Activated CD4-positive, alpha-beta memory T cell treated with anti-CD3 and anti-CD28 coated beads, Interleukin-2, amount 10 ng/mL, durations not matched to agents 7 days and 5 days (primary cell): ENCODE results near the gene GPRIN2. TPM values are rescaled to one million over a fixed set of nuclear protein-coding genes. Genes with fewer than 3 reads are reported as not detected.
"Not testable (repeated sequence)": the region's sequence is repeated elsewhere in the genome, so short reads cannot be mapped to it uniquely, and the experiment has no call there.

Experiments
- CTCF ChIA-PET: fragments of 350-600 bp; sonication (Branson Sonifier 250); formaldehyde crosslinking; loops from one replicate; lab custom pipeline; 2021; ENCODE audit warnings: antibody characterized with exemption, inconsistent platforms; lab: Charles Lee
- POLR2A ChIA-PET: fragments of 350-600 bp; sonication (Branson Sonifier 250); formaldehyde crosslinking; loops from one replicate; lab custom pipeline; 2021; ENCODE audit warnings: antibody characterized with exemption; lab: Charles Lee
- DNase-seq: peaks from one replicate; pipeline ENCODE4 v3.0.0-alpha.2; 2020
- H3K27ac Mint-ChIP-seq: one replicate; pipeline ENCODE4 v1.8.0; 2021; ENCODE audit warnings: mild to moderate bottlenecking, mixed read lengths
- H3K27me3 Mint-ChIP-seq: one replicate; pipeline ENCODE4 v1.8.0; 2021; ENCODE audit warnings: mixed read lengths
- H3K36me3 Mint-ChIP-seq: one replicate; pipeline ENCODE4 v1.8.0; 2021; ENCODE audit warnings: low read depth, mixed read lengths
- H3K4me1 Mint-ChIP-seq: one replicate; pipeline ENCODE4 v1.8.0; 2021; ENCODE audit warnings: mixed read lengths
- H3K4me3 Mint-ChIP-seq: one replicate; pipeline ENCODE4 v1.8.0; 2021; ENCODE audit warnings: mild to moderate bottlenecking, mixed read lengths
- H3K9me3 Mint-ChIP-seq: one replicate; pipeline ENCODE4 v1.8.0; 2021; ENCODE audit warnings: mixed read lengths
- total RNA-seq, 2 experiments: library from RNA; stranded (reverse); gene quantifications; one replicate each; pipeline ENCODE4 v1.2.3, GENCODE V29; 2021

GPRIN2 gene
- total RNA-seq, 2 experiments from 2014 or later: not detected

DNA sequence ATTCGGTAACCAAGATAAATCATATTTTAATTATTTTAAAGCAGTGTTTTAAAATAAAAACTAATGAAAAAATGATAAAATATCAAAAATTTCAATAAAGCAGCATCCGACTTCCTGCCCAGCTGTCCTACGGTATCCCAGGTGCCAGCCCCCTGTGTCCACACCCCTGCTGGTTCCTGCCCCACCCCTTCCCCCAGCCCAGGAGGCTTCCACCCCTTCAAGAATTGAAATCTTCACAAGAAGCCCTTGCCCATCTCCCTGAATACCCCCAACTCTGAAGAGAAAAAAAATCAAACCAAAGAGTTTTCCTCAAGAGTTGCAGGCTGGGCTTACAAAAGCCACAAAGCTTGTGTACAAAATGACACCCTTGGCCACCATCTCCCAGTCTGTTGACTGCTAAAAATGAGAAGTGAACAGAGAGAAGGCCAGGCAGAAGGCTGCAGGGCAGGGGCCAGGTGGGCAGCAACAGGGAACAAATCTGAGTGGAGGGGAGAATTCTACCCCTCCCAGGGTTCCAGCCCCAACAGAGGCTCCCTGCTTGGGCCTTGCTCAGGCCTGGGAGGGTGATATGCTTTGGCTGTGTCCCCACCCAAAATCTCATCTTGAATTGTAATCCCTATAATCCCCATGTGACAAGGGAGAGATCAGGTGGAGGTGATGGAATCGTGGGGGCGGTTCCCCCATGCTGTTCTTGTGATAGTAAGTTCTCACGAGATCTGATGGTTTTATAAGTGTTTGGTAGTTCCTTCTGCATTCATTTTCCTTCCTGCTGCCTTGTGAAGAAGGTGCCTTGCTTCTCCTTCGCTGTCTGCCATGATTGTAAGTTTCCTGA lies 14.5 kb downstream of the GPRIN2 start:
- H3K27ac Mint-ChIP-seq: no peak overlapping the region
- CTCF ChIA-PET: no interaction called here
- H3K4me1 Mint-ChIP-seq: peaks cover 1% of the 10 kb centered on the region
- no peak overlapping the region for H3K4me3 Mint-ChIP-seq
- H3K27me3 Mint-ChIP-seq: peaks cover 41% of the 10 kb centered on the region
- POLR2A ChIA-PET: no interaction called here
- H3K36me3 Mint-ChIP-seq: no peaks in the 10 kb centered on the region
- DNase-seq: no peak
- no peaks in the 10 kb centered on the region for H3K9me3 Mint-ChIP-seq

DNA sequence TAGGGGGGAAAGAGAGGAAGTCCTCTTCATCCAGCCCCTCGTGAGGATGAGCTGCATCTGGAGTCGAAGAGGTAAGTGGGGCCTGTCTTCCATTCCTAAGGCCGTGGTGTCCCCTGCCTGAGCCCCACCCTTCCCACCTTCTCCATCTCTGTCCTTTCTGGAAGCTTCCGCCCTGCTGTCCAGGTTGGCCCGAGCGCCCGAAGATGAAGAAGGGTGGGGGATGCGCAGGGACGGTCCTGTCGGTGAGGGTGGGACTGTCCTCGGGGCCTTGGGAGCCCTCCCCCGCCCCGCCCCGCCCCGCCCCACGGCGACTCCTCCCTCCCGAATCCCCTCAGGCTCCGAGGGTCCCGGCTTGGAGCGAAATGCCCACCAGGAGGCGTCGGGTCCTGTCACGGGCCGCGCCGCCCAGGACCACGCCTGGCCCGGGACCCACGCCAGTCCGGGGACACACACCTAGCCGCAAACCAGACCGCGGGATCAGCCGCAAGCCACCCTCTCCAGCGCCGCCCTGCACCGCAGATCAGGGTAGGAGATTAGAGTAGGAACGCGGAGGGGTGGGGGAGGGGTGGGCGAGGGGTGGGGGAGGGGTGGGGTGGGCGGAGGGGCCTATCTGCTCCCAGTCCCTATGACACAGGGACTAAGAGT lies 15.3 kb downstream of the GPRIN2 start:
- Mint-ChIP-seq H3K4me3 (no peak overlapping the region), H3K36me3 (no peaks in the 10 kb centered on the region), H3K4me1 (peaks cover 1% of the 10 kb centered on the region), H3K27ac (no peak overlapping the region), H3K27me3 (peaks cover 43% of the 10 kb centered on the region), H3K9me3 (no peaks in the 10 kb centered on the region)
- ChIA-PET CTCF (interaction anchor here (0.8 kb wide), 1 partner anchor 10 kb away, joined by 3 read pairs; no protein-coding TSS in a partner anchor), POLR2A (no interaction called here)
- no peak for DNase-seq

DNA sequence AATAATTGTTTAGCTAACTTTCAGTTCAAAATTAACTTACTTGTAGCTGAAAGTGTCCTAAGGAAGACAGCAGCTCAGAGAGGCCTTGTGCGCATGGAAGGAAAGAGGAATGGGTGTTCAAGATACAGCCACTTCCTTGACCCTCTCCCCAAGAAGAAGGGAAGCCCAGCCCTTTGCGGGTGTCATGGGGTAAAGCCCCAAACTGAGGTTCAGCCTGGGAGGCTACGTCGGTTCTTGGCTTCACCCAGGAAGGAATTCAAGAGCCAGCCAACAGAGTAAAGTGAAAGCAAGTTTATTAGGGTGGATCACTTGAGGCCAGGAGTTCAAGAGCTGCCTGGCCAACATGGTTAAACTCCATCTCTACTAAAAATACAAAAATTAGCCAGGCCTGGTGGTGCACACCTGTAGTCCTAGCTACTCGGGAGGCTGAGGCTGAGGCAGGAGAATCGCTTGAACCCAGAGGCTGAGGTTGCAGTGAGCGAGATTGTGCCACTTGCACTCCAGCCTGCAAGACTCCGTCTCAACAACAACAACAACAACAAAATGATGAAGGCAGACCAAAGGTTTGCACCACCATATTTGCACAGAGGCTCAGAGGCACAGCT lies 15.9 kb downstream of the GPRIN2 start:
- no peak overlapping the region for H3K4me3 Mint-ChIP-seq
- ChIA-PET CTCF (interaction anchor here (0.8 kb wide), 1 partner anchor 9 kb away, joined by 3 read pairs; no protein-coding TSS in a partner anchor), POLR2A (no interaction called here)
- no peaks in the 10 kb centered on the region for H3K9me3 Mint-ChIP-seq
- H3K27me3 Mint-ChIP-seq: peaks cover 43% of the 10 kb centered on the region
- no peak overlapping the region for H3K27ac Mint-ChIP-seq
- H3K4me1 Mint-ChIP-seq: peaks cover 1% of the 10 kb centered on the region
- DNase-seq: no peak
- H3K36me3 Mint-ChIP-seq: no peaks in the 10 kb centered on the region

DNA sequence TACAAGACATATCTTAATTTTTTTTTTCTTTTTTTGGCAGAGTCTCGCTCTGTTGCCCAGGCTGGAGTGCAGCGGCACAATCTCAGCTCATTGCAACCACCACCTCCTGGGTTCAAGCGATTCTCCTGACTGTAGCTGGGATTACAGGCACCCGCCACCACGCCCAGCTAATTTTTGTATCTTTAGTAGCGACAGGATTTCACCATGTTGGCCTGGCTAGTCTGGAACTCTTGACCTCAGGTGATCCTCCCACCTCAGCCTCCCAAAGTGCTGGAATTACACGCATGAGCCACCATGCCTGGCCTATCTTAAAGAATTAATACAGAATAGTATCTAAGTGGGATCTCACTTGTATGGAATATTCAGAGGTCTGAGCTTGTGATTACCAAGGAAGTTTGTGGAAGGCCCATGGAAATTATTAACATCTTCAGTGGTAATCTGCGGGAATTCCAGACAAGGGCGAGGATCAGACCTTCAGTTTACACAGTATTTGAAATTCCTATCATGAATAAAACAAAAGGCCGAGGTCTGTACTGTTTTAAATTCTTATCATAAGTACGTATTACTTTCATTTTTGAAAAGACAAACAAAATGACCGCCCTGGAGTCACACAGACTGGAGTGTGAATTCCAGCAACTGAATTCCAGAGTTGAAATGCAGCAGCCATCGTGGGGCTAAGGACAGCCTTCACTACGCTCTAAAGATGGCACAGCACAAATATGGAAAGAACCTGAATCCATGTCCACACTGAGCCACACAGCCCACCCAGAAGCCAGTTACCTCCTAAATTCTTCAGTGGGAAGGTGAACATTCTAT lies 16.7 kb downstream of the GPRIN2 start:
- Mint-ChIP-seq H3K27me3 (peaks cover 43% of the 10 kb centered on the region), H3K36me3 (no peaks in the 10 kb centered on the region), H3K4me3 (no peak overlapping the region), H3K27ac (no peak overlapping the region), H3K4me1 (peaks cover 1% of the 10 kb centered on the region), H3K9me3 (no peaks in the 10 kb centered on the region)
- no peak for DNase-seq
- POLR2A ChIA-PET: no interaction called here
- CTCF ChIA-PET: interaction anchor here (0.8 kb wide), 1 partner anchor 8 kb away, joined by 3 read pairs; no protein-coding TSS in a partner anchor

DNA sequence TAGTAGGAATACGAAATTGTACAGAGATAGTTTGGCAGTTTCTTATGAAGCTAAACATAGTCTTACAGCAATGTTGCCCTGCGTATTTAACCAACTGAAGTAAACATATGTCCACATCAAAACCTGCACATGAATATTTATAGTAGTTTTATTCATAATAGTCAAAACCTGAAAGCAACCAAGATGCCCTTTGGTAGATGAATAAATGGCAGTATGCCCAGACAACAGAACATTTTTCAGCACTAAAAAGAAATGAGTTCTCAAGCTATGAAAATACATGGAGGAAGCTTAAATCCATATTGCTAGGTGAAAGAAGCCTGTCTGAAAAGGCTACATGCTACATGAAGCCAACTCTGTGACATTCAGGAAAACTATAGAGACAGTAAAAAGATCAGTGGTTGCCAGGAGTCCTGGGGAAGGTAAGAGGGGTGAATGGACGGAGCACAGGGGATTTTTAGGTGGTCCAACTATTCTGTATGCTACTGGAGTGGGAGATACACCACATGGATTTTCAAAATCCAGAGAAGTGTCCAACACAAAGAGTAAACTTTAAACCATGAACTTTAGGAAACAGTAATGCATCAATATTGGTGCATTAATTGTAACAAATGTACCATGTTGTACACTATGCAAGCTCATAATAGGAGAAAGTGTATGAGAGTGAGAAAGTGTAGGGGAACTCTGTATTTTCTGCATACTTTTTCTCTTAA lies 17.6 kb downstream of the GPRIN2 start:
- POLR2A ChIA-PET: no interaction called here
- Mint-ChIP-seq H3K9me3 (no peaks in the 10 kb centered on the region), H3K4me1 (peaks cover 1% of the 10 kb centered on the region), H3K27ac (no peak overlapping the region), H3K36me3 (no peaks in the 10 kb centered on the region), H3K4me3 (no peak overlapping the region), H3K27me3 (peaks cover 43% of the 10 kb centered on the region)
- no peak for DNase-seq
- CTCF ChIA-PET: interaction anchor here (1.3 kb wide), 1 partner anchor 9 kb away, joined by 3 read pairs; no protein-coding TSS in a partner anchor

DNA sequence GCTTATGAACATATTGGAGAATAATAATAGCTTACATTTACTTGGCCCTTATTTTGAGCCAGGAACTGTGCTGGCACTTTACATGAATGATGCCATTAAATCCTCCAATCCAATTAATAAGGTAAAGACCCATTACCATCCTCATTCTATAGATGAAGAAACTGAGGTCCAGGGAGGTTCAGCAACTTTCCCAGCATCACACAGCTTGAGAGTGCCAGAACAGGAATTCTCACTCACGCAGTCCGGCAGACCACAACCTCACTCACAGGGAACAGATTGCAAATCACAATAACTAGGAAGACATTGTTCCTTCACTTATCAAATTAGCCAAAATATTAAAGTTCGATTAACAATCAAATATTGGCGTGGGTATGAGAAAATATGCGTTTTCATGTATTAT lies 18.3 kb downstream of the GPRIN2 start:
- no peaks in the 10 kb centered on the region for H3K36me3 Mint-ChIP-seq
- no peak for DNase-seq
- ChIA-PET CTCF (interaction anchor here (1.3 kb wide), 1 partner anchor 8 kb away, joined by 3 read pairs; no protein-coding TSS in a partner anchor), POLR2A (no interaction called here)
- peaks cover 40% of the 10 kb centered on the region for H3K27me3 Mint-ChIP-seq
- H3K27ac Mint-ChIP-seq: no peak overlapping the region
- H3K4me3 Mint-ChIP-seq: no peak overlapping the region
- H3K9me3 Mint-ChIP-seq: no peaks in the 10 kb centered on the region
- peaks cover 1% of the 10 kb centered on the region for H3K4me1 Mint-ChIP-seq

DNA sequence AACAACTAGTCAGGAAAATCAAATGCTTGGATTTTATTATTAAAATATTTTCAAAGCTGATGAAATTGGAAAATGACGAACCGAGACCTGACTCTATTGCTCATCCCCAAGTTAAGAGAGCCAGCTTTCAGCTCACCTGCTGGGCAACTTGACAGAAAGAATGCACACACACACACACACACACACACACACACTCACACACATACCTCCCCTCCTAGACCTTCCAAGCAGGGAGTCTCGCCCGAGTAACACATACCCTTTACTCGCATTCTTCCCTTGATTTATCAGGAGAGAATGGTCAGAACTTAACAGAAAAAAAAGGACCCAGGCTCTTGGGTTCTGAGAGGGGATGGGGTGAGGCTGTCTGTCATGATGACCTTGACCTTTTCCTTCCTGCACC lies 19.1 kb downstream of the GPRIN2 start:
- peaks cover 1% of the 10 kb centered on the region for H3K4me1 Mint-ChIP-seq
- H3K9me3 Mint-ChIP-seq: no peaks in the 10 kb centered on the region
- ChIA-PET POLR2A (no interaction called here), CTCF (no interaction called here)
- DNase-seq: no peak
- H3K36me3 Mint-ChIP-seq: no peaks in the 10 kb centered on the region
- no peak overlapping the region for H3K4me3 Mint-ChIP-seq
- no peak overlapping the region for H3K27ac Mint-ChIP-seq
- peaks cover 31% of the 10 kb centered on the region for H3K27me3 Mint-ChIP-seq

DNA sequence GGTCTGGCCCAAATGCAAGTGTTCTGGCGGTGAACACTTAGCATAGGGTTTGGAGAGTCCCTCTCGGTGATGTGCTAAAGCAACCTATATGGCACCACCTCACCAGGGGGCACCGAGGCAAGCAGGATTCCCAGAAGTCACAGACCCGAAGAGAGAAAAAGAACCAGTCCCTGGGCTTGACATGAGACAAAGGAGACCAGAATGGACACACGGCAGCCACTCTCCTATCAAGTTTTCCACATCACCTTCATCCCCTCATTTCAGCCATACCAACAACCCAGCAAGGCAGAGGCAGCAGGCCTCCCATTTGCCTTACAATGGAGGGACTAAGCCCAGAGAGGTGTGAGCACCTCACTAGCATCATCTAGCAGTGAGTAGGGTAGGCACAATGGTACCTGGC lies 19.7 kb downstream of the GPRIN2 start:
- Mint-ChIP-seq H3K9me3 (no peaks in the 10 kb centered on the region), H3K36me3 (no peaks in the 10 kb centered on the region), H3K27me3 (peaks cover 27% of the 10 kb centered on the region), H3K27ac (no peak overlapping the region), H3K4me3 (no peak overlapping the region), H3K4me1 (peaks cover 1% of the 10 kb centered on the region)
- POLR2A ChIA-PET: no interaction called here
- CTCF ChIA-PET: no interaction called here
- no peak for DNase-seq

DNA sequence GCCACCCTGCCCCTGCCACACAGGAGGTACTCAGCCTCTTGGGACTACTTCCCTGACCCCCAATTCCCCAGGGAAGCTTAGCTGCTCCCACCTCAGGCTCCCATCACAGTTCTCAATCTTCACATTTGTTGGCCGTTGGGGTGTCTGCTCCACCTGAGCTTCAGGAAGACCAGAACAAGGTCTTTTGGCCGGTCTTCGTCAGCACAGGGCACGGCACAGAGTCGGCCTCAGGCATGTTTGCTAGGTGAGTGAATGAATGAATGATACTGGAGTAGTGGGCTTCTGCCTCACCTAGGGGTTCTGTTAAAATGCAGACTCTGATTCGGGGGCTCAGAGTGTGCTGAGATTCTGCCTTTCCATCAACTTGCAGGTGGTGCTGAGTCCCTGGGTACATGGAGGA lies 20.3 kb downstream of the GPRIN2 start:
- no peak overlapping the region for H3K4me3 Mint-ChIP-seq
- H3K27me3 Mint-ChIP-seq: peaks cover 28% of the 10 kb centered on the region
- H3K27ac Mint-ChIP-seq: no peak overlapping the region
- POLR2A ChIA-PET: no interaction called here
- CTCF ChIA-PET: no interaction called here
- DNase-seq: no peak
- H3K4me1 Mint-ChIP-seq: peaks cover 1% of the 10 kb centered on the region
- no peaks in the 10 kb centered on the region for H3K36me3 Mint-ChIP-seq
- no peaks in the 10 kb centered on the region for H3K9me3 Mint-ChIP-seq

DNA sequence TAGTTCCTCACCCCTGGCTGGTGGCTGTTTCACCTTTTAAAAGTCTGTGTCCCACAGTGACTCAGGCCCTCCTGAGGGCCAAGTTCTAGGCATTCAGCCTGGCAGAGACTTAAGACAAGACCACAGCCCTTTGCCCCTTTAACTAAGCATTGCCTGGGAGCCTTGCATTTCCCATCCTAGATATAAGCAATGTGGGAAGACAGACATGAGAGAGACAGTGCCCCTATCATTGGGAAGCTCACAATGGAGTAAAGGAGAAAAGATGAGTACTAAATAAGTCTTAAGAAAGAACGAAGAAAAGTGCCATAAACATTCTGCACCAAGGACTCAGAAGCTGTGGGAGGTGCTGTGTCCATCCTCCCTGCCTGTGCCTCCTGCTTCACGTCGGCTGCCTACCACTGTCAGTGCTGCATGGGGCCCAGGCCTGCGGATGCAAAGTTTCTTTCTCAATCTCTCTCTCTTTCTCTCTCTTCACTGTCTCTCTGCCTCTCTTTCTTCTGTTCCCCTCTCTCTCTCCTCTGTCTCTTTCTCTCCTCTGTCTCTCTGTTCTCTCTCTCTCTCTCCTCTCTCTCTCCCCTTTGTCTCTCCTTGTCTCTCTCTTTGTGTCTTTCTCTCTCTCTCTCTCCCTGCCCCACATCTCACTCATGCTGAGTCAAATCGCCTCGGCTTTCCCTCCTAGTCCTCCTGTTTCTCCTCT lies 21.5 kb downstream of the GPRIN2 start:
- Mint-ChIP-seq H3K4me1 (no peaks in the 10 kb centered on the region), H3K4me3 (no peak overlapping the region), H3K9me3 (no peaks in the 10 kb centered on the region), H3K36me3 (no peaks in the 10 kb centered on the region), H3K27ac (no peak overlapping the region), H3K27me3 (peaks cover 18% of the 10 kb centered on the region)
- ChIA-PET CTCF (no interaction called here), POLR2A (no interaction called here)
- no peak for DNase-seq

DNA sequence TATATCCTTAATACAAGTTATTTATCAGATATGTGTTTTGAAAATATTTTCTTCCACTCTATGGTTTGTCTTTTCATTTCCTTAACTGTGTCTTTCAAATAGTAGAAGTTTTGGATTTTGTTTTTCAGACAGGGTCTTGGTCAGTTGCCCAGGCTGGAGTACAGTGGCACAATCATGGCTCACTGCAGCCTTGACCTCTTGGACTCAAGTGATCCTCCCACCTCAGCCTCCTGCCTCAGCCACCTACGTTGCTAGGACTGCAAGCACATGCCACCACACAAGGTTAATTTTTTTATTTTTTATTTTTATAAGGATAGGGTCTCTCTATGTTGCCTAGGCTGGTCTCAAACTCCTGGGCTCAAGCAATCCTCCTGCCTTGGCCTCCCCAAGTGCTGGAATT lies 24.2 kb downstream of the GPRIN2 start:
- CTCF ChIA-PET: interaction anchor here (1.4 kb wide), 1 partner anchor 8 kb away, joined by 3 read pairs; no protein-coding TSS in a partner anchor
- H3K27ac Mint-ChIP-seq, H3K4me3 Mint-ChIP-seq, POLR2A ChIA-PET, H3K36me3 Mint-ChIP-seq, DNase-seq, H3K9me3 Mint-ChIP-seq, H3K27me3 Mint-ChIP-seq, H3K4me1 Mint-ChIP-seq: not testable (repeated sequence)
